CD14-positive monocyte (primary cell): Measurements from ENCODE around the gene ITGB3. TPM values are rescaled to one million over a fixed set of nuclear protein-coding genes. Genes with fewer than 3 reads are reported as not detected.

ENCODE experiments used
- DNase-seq, 3 donors: peaks; one replicate each; pipeline ENCODE4 v3.0.0-alpha.2; 2011 to 2022
- H2AFZ ChIP-seq: 2 replicates; pipeline ENCODE4 v1.6.0; 2012; ENCODE audit warnings: mild to moderate bottlenecking, low read depth, low read length, inconsistent platforms; ENCODE audit not compliant: insufficient read depth, poor library complexity, severe bottlenecking
- H3K27ac ChIP-seq, 2 donors: 1 replicate in 1 of 2; 2 replicates in 1 of 2; pipeline ENCODE4 v1.5.1; 2012 to 2013; ENCODE audit warnings: low read length in 2 of 2, control low read depth in 1 of 2, inconsistent platforms in 1 of 2, low read depth in 1 of 2, mild to moderate bottlenecking in 1 of 2
- H3K27me3 ChIP-seq, 2 donors: one replicate each; pipeline versions ENCODE4 v1.6.0 to v1.6.1; 2011 to 2013; ENCODE audit warnings: low read length in 2 of 2; ENCODE audit not compliant: control insufficient read depth in 2 of 2, insufficient read depth in 2 of 2
- H3K36me3 ChIP-seq, 2 donors: replicated peaks in 1 of 2; 1 replicate in 1 of 2; 2 replicates in 1 of 2; pipeline versions ENCODE4 v1.5.1 to v1.6.1; 2012 to 2013; ENCODE audit warnings: low read length in 2 of 2, control low read depth in 1 of 2, inconsistent platforms in 1 of 2, mild to moderate bottlenecking in 1 of 2; ENCODE audit not compliant: insufficient read depth in 2 of 2, control insufficient read depth in 1 of 2
- H3K4me1 ChIP-seq, 2 donors: 1 replicate in 1 of 2; 2 replicates in 1 of 2; pipeline versions ENCODE4 v1.5.1 to v1.6.1; 2012 to 2013; ENCODE audit warnings: low read length in 2 of 2, control low read depth in 1 of 2, inconsistent platforms in 1 of 2, mild to moderate bottlenecking in 1 of 2, moderate library complexity in 1 of 2; ENCODE audit not compliant: insufficient read depth in 2 of 2, control insufficient read depth in 1 of 2
- H3K4me2 ChIP-seq: replicated peaks from 2 replicates; pipeline ENCODE3; 2012; ENCODE audit warnings: low read length, moderate library complexity, mild to moderate bottlenecking; ENCODE audit not compliant: poor library complexity, severe bottlenecking; ENCODE audit errors: extremely low read depth
- H3K4me3 ChIP-seq, 3 experiments: fragments of 200-600 bp in 1 of 3; sonication (generic) in 1 of 3; replicated peaks in 1 of 3; 1 replicate in 2 of 3; 2 replicates in 1 of 3; pipeline ENCODE4 v1.5.1; 2011 to 2013; ENCODE audit warnings: low read length in 3 of 3, mild to moderate bottlenecking in 3 of 3, control low read depth in 2 of 3, low read depth in 2 of 3, inconsistent platforms in 1 of 3, moderate library complexity in 1 of 3
- H3K79me2 ChIP-seq: 2 replicates; pipeline ENCODE4 v1.6.0; 2012; ENCODE audit warnings: mild to moderate bottlenecking, control low read depth, inconsistent platforms, low read length, moderate library complexity; ENCODE audit not compliant: insufficient read depth
- H3K9ac ChIP-seq: 2 replicates; pipeline ENCODE4 v1.6.0; 2017; ENCODE audit warnings: low read length, mild to moderate bottlenecking; ENCODE audit not compliant: insufficient read depth, poor library complexity, severe bottlenecking
- H3K9me3 ChIP-seq, 2 donors: replicated peaks in 1 of 2; 1 replicate in 1 of 2; 2 replicates in 1 of 2; pipeline versions ENCODE4 v1.5.1 to v1.6.1; 2012 to 2013; ENCODE audit warnings: low read length in 2 of 2, control low read depth in 1 of 2; ENCODE audit not compliant: control insufficient read depth in 1 of 2, insufficient read depth in 1 of 2
- H4K20me1 ChIP-seq: 2 replicates; pipeline ENCODE4 v1.6.0; 2012; ENCODE audit warnings: mild to moderate bottlenecking, low read length, control low read depth, moderate library complexity; ENCODE audit not compliant: insufficient read depth
- H3K27ac Mint-ChIP-seq, 7 donors: one replicate each; pipeline ENCODE4 v1.8.0; 2020; ENCODE audit warnings: mild to moderate bottlenecking in 7 of 7, mixed read lengths in 7 of 7, moderate library complexity in 6 of 7, inconsistent platforms in 2 of 7
- H3K27me3 Mint-ChIP-seq, 3 donors: one replicate each; pipeline ENCODE4 v1.8.0; 2021 to 2022; ENCODE audit warnings: low read depth in 3 of 3, mild to moderate bottlenecking in 3 of 3, mixed read lengths in 3 of 3, moderate library complexity in 3 of 3, inconsistent platforms in 1 of 3
- H3K36me3 Mint-ChIP-seq, 2 donors: one replicate each; pipeline ENCODE4 v1.8.0; 2020; ENCODE audit warnings: mixed read lengths in 2 of 2, inconsistent platforms in 1 of 2, mild to moderate bottlenecking in 1 of 2
- H3K4me1 Mint-ChIP-seq: one replicate; pipeline ENCODE4 v1.8.0; 2020; ENCODE audit warnings: mild to moderate bottlenecking, mixed read lengths
- H3K4me3 Mint-ChIP-seq, 2 donors: one replicate each; pipeline ENCODE4 v1.8.0; 2020; ENCODE audit warnings: mild to moderate bottlenecking in 2 of 2, mixed read lengths in 2 of 2, moderate library complexity in 1 of 2
- H3K9me3 Mint-ChIP-seq, 7 donors: one replicate each; pipeline ENCODE4 v1.8.0; 2020 to 2022; ENCODE audit warnings: mixed read lengths in 7 of 7, mild to moderate bottlenecking in 6 of 7, moderate library complexity in 6 of 7, inconsistent platforms in 2 of 7
- WGBS: methylation state at CpG from one replicate; pipeline ENCODE4 v1.1.5; 2013; ENCODE audit warnings: missing lambda C conversion rate; ENCODE audit not compliant: insufficient coverage; 5-methylcytosine and 5-hydroxymethylcytosine counted together
- intact Hi-C, 2 donors: fragments of 100-400 bp; cut with micrococcal nuclease; formaldehyde crosslinking; loops; one replicate each; pipeline versions ENCODE4 v1.15.0 to v1.15.1; 2023
- polyA plus RNA-seq, 3 donors: library from polyadenylated mRNA; depleted of rRNA in 1 of 3; unstranded in 2 of 3; stranded (reverse) in 1 of 3; fragments of 300-500 nt in 2 of 3; fragments of >200 nt in 1 of 3; fragmentation: Illumina TruSeq in 2 of 3; gene quantifications; 1 replicate in 2 of 3; 2 replicates in 1 of 3; pipeline ENCODE4 v1.2.3, GENCODE V29; 2012 to 2021
- TF ChIP-seq, protein P1 (sequence below): fragments of 200-600 bp; IDR thresholded peaks from one replicate; pipeline ENCODE4 v1.8.0; 2022; ENCODE audit warnings: antibody characterized with exemption, mild to moderate bottlenecking

ITGB3 gene
- polyA plus RNA-seq, 3 donors = 0.01 to 1.6 (median 1.3) TPM

DNA sequence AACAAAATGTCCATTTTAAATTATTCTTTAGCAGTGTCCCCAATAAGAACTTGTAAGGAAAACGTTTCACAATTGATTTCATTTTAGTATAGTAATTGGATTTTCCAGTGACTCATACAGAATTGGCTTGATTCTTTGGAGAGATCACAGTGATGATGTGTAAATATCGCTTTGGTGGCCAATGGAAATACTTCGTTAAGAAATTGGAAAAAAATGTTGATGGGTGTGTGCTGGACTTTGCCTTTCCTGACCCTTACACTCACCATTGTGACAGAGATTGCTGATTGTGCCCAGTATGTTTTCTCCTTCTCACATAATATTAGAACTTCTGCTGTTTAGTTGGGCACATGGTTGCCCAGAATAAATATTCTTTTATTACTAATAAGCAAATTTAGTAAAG, 62.7 kb downstream of the ITGB3 start:
- H3K36me3 ChIP-seq = no peaks in the 10 kb centered on the region
- Mint-ChIP-seq H3K36me3 (no peaks in the 10 kb centered on the region), H3K27ac (no peak overlapping the region), H3K4me3 (no peak overlapping the region), H3K4me1 (no peaks in the 10 kb centered on the region), H3K9me3 (peaks cover 0 to 8% (median 5%) of the 10 kb centered on the region in 7 donors), H3K27me3 (peaks cover 0 to 4% (median 2%) of the 10 kb centered on the region in 3 donors)
- intact Hi-C loops = no loop called here
- H3K9me3 ChIP-seq = peaks cover 0 to 6% of the 10 kb centered on the region in 2 donors
- peak in 1 of 3 donors; percentile 38 for DNase-seq
- no peak overlapping the region for H2AFZ ChIP-seq
- TF ChIP-seq, protein P1, sequence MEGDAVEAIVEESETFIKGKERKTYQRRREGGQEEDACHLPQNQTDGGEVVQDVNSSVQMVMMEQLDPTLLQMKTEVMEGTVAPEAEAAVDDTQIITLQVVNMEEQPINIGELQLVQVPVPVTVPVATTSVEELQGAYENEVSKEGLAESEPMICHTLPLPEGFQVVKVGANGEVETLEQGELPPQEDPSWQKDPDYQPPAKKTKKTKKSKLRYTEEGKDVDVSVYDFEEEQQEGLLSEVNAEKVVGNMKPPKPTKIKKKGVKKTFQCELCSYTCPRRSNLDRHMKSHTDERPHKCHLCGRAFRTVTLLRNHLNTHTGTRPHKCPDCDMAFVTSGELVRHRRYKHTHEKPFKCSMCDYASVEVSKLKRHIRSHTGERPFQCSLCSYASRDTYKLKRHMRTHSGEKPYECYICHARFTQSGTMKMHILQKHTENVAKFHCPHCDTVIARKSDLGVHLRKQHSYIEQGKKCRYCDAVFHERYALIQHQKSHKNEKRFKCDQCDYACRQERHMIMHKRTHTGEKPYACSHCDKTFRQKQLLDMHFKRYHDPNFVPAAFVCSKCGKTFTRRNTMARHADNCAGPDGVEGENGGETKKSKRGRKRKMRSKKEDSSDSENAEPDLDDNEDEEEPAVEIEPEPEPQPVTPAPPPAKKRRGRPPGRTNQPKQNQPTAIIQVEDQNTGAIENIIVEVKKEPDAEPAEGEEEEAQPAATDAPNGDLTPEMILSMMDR = no peak
- H3K9ac ChIP-seq = no peak overlapping the region
- H3K4me2 ChIP-seq = no peak overlapping the region
- no peak overlapping the region for H3K27ac ChIP-seq
- no peaks in the 10 kb centered on the region for H4K20me1 ChIP-seq
- H3K4me3 ChIP-seq = no peak overlapping the region
- no peaks in the 10 kb centered on the region for H3K4me1 ChIP-seq
- peaks cover 0 to 4% of the 10 kb centered on the region in 2 donors for H3K27me3 ChIP-seq
- H3K79me2 ChIP-seq = no peaks in the 10 kb centered on the region
- no CpG with 5 or more reads among the region's 3 CpGs for WGBS

DNA sequence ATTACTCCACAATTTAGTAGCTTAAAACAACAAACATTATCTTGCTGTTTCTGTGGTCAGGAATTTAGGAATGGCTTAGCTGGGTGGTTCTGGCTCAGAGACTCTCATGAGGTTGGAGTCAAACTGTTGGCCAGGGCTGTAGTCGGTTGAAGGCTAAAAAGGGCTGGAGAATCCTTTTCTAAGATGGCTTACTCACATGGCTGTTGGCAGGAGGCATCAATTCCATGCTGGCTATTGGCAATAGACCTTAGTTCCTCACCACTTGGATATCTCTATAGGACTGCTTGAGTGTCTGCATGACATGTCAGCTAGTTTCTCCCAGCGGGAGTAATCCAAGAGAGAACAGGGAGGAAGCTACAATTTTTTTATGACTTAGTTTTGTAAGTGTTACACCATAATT, 63.5 kb downstream of the ITGB3 start:
- Histone ChIP-seq H3K27ac (no peak overlapping the region), H3K27me3 (peaks cover 0 to 5% of the 10 kb centered on the region in 2 donors), H3K9me3 (peaks cover 0 to 6% of the 10 kb centered on the region in 2 donors), H3K9ac (no peak overlapping the region), H3K4me2 (no peak overlapping the region), H3K36me3 (no peaks in the 10 kb centered on the region), H3K79me2 (no peaks in the 10 kb centered on the region), H4K20me1 (no peaks in the 10 kb centered on the region), H3K4me1 (no peaks in the 10 kb centered on the region), H2AFZ (no peak overlapping the region), H3K4me3 (no peak overlapping the region)
- Mint-ChIP-seq H3K36me3 (no peaks in the 10 kb centered on the region), H3K27me3 (peaks cover 0 to 8% (median 2%) of the 10 kb centered on the region in 3 donors), H3K27ac (no peak overlapping the region), H3K4me3 (no peak overlapping the region), H3K4me1 (no peaks in the 10 kb centered on the region), H3K9me3 (peaks cover 0 to 10% (median 5%) of the 10 kb centered on the region in 7 donors)
- no peak for DNase-seq
- TF ChIP-seq, protein P1 = no peak
- intact Hi-C loops = no loop called here
- no CpG with 5 or more reads among the region's 2 CpGs for WGBS
